ENCODE measurements around the gene LIPH. TPM values are rescaled to one million over a fixed set of nuclear protein-coding genes. Genes with fewer than 3 reads are reported as not detected.

Gene LIPH
- polyA plus RNA-seq = 0.28 and 0.52 TPM in 2 replicates

DNA sequence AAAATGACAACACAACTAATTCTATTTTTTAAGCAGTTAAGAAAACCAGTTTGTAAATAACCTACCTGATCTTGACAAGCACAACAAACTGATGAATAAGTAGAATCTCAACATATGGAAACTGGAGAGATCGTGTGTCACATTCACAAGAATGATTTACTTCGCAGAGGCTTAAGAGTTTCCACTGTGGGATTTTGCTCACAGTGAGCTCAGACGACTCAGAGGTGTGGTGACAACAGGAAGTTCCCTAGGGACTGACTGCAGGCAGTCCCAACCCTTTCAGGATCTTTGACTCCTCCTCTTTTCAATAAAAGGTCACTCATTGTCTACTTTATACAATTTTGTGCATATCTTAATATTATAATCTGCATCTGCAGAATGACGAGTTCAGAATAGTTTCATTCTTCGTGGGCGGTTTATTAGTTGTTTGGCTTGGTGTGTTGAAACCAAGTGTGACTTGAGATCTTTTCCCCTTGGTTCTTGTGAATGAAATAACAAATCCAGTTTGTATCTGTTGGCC is at the start of gene LIPH:
Gene LIPH (minus strand): TSS at position 231 of the 520 bp plus-strand sequence. CDS start 117 bp downstream, at position 114.

DNA sequence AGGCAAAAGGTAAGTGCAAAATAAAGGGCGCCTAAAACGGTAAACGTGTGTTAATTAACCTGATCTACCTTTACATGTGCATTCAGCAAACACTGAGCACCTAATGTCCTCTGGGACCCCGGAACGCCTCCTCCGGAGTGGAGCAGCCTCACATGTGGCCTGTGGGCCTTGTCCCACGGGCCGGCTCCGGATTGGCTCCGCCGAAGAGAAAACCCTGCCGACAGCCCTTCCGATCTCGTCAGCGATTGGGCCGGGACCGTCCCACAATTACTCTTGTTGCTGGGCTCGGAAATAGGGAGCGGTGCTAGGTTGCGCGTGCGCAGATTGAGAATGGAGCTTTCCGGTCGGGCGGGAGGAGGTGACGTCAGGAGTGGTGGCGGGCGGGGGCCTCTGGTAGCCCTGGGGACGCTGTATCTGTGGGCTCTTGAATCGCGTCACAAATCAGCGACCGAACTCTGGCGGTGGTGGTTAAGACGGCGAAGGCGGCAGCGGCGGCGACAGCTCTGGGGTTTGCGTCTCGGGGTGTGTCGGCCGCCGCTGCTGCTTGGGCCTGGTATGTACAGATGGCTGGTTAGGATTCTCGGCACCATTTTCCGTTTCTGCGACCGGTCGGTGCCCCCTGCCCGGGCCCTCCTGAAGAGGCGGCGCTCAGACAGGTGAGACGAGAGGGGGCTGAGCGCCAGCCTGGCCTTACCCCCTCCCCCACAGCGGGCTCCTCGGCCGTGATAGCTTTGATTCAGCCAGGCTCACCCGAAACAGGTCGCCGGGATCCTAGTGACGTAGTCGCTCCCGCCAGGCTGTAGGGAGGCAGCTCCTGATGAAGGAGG is 33.7 kb upstream of the LIPH start, which contains the start of gene SENP2:
Gene SENP2 (plus strand): TSS at position 437 of the 827 bp plus-strand sequence. CDS start 119 bp downstream, at position 556.

DNA sequence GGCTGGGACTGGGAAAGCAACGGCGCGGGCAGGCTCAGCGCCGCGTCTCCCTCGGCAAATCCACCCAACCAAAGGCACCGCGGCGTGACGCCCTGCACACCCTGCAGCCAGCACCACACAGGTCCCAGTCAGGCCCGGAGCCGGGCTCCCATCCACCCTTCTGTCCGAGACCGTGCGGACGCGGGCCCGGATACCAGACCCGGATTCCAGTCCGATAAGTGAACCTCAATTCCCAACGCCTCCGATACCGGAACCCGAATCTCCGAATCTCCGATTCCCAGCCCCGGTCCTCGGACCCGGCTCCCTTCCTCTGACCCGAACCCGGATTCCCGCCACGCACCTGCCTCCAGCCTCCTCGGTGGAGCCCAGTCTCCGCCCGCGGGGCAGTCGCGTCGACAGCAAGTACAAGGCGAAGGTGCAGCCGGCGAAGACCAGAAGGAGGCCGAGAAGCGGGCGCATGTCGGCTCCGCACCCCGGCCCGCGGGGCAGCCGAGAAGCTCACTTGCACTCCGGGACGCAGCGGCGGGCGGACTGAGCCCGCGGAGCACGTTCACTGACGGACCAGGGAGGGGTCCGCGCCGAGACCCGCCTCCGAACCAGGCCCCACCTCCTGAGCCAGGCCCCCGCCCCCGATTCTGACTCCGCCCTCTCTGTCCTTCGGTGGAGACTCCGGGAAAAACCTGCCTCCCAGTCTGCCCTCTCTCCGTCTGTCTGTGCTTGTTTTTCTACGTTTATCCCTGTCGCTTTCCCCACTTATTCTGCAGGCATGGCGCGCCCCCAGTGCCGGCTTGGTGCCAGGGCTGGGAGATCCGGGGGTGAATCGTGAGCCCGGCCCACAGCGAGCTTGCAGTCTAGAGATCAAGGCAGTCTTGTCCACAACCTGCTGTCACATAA is 53.6 kb downstream of the LIPH start, which contains the start of gene TMEM41A:
Gene TMEM41A (minus strand): TSS at position 533 of the 894 bp plus-strand sequence. CDS start 74 bp downstream, at position 459.

Other genes with a start within 250 kb of the LIPH start
- 107 and 142 TPM in 2 replicates for gene MAP3K13, start 189.5 kb downstream of the LIPH start, polyA plus RNA-seq
- gene TMEM41A, start 53.6 kb downstream of the LIPH start, polyA plus RNA-seq = 65.7 and 79.0 TPM in 2 replicates
- gene SENP2, start 33.7 kb upstream of the LIPH start, polyA plus RNA-seq = 14.6 and 27.1 TPM in 2 replicates